Melanocyte of skin (primary cell): ENCODE measurements around the gene ZBED2. TPM values are rescaled to one million over a fixed set of nuclear protein-coding genes. Genes with fewer than 3 reads are reported as not detected.

Experiments used
- total RNA-seq, 2 donors: library from RNA; depleted of rRNA; stranded (reverse); fragments of >200 nt; gene quantifications; 2 replicates each; pipeline ENCODE4 v1.2.3, GENCODE V29; 2012

ZBED2 gene, protein sequence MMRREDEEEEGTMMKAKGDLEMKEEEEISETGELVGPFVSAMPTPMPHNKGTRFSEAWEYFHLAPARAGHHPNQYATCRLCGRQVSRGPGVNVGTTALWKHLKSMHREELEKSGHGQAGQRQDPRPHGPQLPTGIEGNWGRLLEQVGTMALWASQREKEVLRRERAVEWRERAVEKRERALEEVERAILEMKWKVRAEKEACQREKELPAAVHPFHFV
- under 1 TPM in 1 of 2 donors, not detected in 1; under 0.01 TPM for total RNA-seq

DNA sequence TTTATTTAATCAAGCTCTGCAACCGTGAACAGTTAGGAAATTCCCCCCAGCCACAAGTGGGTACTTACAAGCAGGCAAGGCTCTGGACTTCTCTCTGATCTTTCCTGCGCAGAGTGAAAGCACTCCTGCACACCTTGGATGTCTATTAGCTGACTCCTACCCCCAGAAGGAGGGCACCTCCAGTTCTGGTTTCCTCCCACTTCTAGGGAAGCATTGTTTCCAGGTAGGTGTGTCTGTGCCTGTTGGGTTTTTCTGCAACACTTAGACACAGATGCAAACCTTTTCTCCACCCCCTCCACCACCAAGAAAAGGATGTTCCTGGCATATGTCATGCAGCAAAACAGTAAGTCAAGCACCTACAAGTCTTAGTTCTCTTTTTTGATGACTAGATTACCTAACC, at the start of gene ZBED2:
TSS of gene ZBED2 (minus strand) at position 115 of the 400 bp plus-strand sequence. CDS start 1,145 bp downstream, outside the sequence.

Other genes starting within 250 kb of the ZBED2 start
- gene CD96, start 53.1 kb downstream of the ZBED2 start, total RNA-seq = under 1 TPM in 1 of 2 donors, not detected in 1; 0.69 TPM
- under 1 TPM; 0.33 to 0.34 TPM for gene PLCXD2, start 79.3 kb upstream of the ZBED2 start, total RNA-seq